PC-9 (cell line): ENCODE data around the gene CST9. TPM values are rescaled to one million over a fixed set of nuclear protein-coding genes. Genes with fewer than 3 reads are reported as not detected.

Experiments
- BruUV-seq: library from RNA; stranded (reverse); fragments of 400-500 nt; replicated peaks from 2 replicates; lab custom pipeline; 2021; lab: Mats Ljungman, UMichigan
- CTCF ChIA-PET: fragments of 300-600 bp; sonication (Branson Sonifier 250); formaldehyde crosslinking; loops from one replicate; lab custom pipeline; 2022; ENCODE audit warnings: antibody characterized with exemption; lab: Charles Lee
- POLR2A ChIA-PET: fragments of 300-600 bp; sonication (Branson Sonifier 250); formaldehyde crosslinking; loops from one replicate; lab custom pipeline; 2022; ENCODE audit warnings: antibody characterized with exemption; ENCODE audit not compliant: unreplicated experiment; lab: Charles Lee
- DNase-seq, 2 experiments: peaks; one replicate each; pipeline versions ENCODE4 v3.0.0 to v3.0.0-alpha.2; 2015 to 2022; ENCODE audit warnings: mixed read lengths in 1 of 2
- H2AFZ ChIP-seq: fragments of 200-600 bp; sonication (generic); 2 replicates; pipeline ENCODE4 v1.8.1; 2017; ENCODE audit warnings: antibody characterized with exemption
- H3F3A ChIP-seq: fragments of 200-600 bp; sonication (generic); 2 replicates; pipeline ENCODE4 v1.8.1; 2017; ENCODE audit warnings: antibody characterized with exemption, mild to moderate bottlenecking, low read depth; ENCODE audit not compliant: insufficient read depth
- H3K27ac ChIP-seq: fragments of 200-600 bp; sonication (generic); 2 replicates; pipeline ENCODE4 v1.6.1; 2016; ENCODE audit warnings: mixed run types
- H3K27me3 ChIP-seq: fragments of 200-600 bp; sonication (generic); 2 replicates; pipeline ENCODE4 v1.6.1; 2016; ENCODE audit warnings: low read depth, mixed run types; ENCODE audit not compliant: insufficient read depth
- H3K36me3 ChIP-seq: fragments of 200-600 bp; sonication (generic); 2 replicates; pipeline ENCODE4 v1.6.1; 2016; ENCODE audit warnings: low read depth, mixed run types
- H3K4me1 ChIP-seq: fragments of 200-600 bp; sonication (generic); replicated peaks from 2 replicates; pipeline ENCODE4 v1.6.1; 2016; ENCODE audit warnings: mixed run types; ENCODE audit not compliant: insufficient read depth
- H3K4me2 ChIP-seq: fragments of 200-600 bp; sonication (generic); 2 replicates; pipeline ENCODE4 v1.6.1; 2017; ENCODE audit warnings: mixed run types
- H3K4me3 ChIP-seq: fragments of 200-600 bp; sonication (generic); 2 replicates; pipeline ENCODE4 v1.6.1; 2016; ENCODE audit warnings: mixed run types
- H3K79me2 ChIP-seq: fragments of 200-600 bp; sonication (generic); 2 replicates; pipeline ENCODE4 v1.6.1; 2017; ENCODE audit warnings: low read depth, mixed run types
- H3K9me2 ChIP-seq: fragments of 200-600 bp; sonication (generic); 2 replicates; pipeline ENCODE4 v1.8.1; 2017; ENCODE audit warnings: mild to moderate bottlenecking; ENCODE audit not compliant: insufficient read depth
- H3K9me3 ChIP-seq: fragments of 200-600 bp; sonication (generic); 2 replicates; pipeline ENCODE4 v1.8.1; 2016; ENCODE audit warnings: low read depth; ENCODE audit not compliant: insufficient read depth
- H4K20me1 ChIP-seq: fragments of 200-600 bp; sonication (generic); 2 replicates; pipeline ENCODE4 v1.8.1; 2017; ENCODE audit not compliant: insufficient read depth
- EZH2 ChIP-seq: fragments of 200-600 bp; sonication (generic); IDR thresholded peaks from 2 replicates; pipeline ENCODE4 v1.8.0; 2017; ENCODE audit warnings: antibody characterized with exemption, low read depth
- intact Hi-C: fragments of 100-400 bp; cut with micrococcal nuclease; formaldehyde crosslinking; loops from one replicate; pipeline ENCODE4 v1.10.0; 2022; ENCODE audit not compliant: unreplicated experiment
- total RNA-seq: library from RNA; stranded (reverse); gene quantifications from 2 replicates; pipeline ENCODE4 v1.2.3, GENCODE V29; 2021
- TF ChIP-seq, protein P1 (sequence below): fragments of 200-600 bp; sonication (generic); conservative IDR thresholded peaks from 2 replicates; pipeline ENCODE4 v1.6.1; 2017; ENCODE audit warnings: mixed run types, antibody characterized with exemption, mild to moderate bottlenecking, moderate library complexity

Gene CST9
- total RNA-seq, 1 experiment from 2014 or later, result not detected

DNA sequence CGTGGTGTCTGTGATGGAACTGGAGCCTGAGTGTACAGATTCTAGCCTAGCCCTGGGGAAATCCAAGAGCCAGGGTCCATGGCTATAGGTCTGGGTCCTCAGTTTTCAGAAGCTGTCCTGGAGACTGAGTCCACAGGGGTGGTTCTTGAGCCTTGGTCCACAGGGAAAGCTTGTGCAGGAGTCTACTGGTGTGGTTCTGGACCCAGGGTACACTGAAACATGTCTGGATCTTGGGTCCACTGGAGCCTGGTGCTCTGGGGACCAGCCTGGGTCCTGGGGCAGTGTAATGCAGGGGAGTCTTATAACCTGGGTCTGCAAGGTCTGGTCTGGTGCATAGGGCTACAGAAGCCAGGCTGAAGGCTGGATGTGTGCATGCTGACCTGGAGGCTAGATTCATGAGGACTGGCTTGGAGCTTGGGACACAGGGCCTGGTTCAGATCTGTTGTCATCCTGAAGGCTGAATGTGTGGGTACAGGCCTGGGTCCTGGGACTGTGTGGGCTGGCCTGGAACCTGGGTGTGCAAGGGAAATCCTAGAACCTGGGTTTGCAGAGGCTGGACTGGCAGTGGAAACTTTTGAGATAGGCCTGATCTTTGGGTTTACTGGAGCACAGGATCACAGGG lies 42.9 kb downstream of the CST9 start:
- no peak overlapping the region for H2AFZ ChIP-seq
- H3K9me3 ChIP-seq, result no peaks in the 10 kb centered on the region; the same call in 1 of the 2 replicates
- no peak overlapping the region for H3K27ac ChIP-seq
- no peaks in the 10 kb centered on the region for H4K20me1 ChIP-seq
- ChIA-PET CTCF (no interaction called here), POLR2A (no interaction called here)
- H3K36me3 ChIP-seq, result no peaks in the 10 kb centered on the region
- H3K27me3 ChIP-seq, result peaks cover 13% of the 10 kb centered on the region
- no peaks in the 10 kb centered on the region for H3F3A ChIP-seq
- BruUV-seq, result no TSS peak
- no peak overlapping the region for H3K4me3 ChIP-seq
- H3K4me1 ChIP-seq, result no peaks in the 10 kb centered on the region
- H3K79me2 ChIP-seq, result no peaks in the 10 kb centered on the region
- intact Hi-C loops, result no loop called here
- H3K9me2 ChIP-seq, result no peaks in the 10 kb centered on the region
- no peak for TF ChIP-seq EZH2
- TF ChIP-seq, protein P1, sequence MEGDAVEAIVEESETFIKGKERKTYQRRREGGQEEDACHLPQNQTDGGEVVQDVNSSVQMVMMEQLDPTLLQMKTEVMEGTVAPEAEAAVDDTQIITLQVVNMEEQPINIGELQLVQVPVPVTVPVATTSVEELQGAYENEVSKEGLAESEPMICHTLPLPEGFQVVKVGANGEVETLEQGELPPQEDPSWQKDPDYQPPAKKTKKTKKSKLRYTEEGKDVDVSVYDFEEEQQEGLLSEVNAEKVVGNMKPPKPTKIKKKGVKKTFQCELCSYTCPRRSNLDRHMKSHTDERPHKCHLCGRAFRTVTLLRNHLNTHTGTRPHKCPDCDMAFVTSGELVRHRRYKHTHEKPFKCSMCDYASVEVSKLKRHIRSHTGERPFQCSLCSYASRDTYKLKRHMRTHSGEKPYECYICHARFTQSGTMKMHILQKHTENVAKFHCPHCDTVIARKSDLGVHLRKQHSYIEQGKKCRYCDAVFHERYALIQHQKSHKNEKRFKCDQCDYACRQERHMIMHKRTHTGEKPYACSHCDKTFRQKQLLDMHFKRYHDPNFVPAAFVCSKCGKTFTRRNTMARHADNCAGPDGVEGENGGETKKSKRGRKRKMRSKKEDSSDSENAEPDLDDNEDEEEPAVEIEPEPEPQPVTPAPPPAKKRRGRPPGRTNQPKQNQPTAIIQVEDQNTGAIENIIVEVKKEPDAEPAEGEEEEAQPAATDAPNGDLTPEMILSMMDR, result no peak
- DNase-seq, result no peak
- H3K4me2 ChIP-seq, result no peak overlapping the region

DNA sequence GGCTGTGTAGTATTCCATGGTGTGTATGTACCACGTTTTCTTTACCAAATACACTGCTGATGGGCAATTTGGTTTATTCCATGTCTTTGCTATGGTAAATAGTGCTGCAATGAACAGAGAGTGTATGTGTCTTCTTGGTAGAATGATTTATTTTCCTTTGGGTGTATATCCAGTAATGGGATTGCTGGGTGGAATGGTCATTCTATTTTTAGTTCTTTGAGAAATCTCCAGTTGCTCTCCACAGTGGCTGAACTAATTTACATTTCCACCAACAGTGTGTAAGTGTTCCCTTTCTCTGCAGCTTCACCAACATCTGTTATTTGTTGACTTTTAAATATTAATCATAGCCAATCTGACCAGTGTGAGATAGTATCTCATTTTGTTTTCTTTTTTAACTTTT lies 51.3 kb downstream of the CST9 start:
- Histone ChIP-seq H3K9me3 (no peaks in the 10 kb centered on the region; the same call in 1 of the 2 replicates), H3K27ac (no peak overlapping the region), H3K9me2 (no peaks in the 10 kb centered on the region), H3K4me2 (no peak overlapping the region), H3K4me3 (no peak overlapping the region), H3K27me3 (peaks cover 42% of the 10 kb centered on the region), H2AFZ (no peak overlapping the region), H3F3A (no peaks in the 10 kb centered on the region), H3K4me1 (no peaks in the 10 kb centered on the region), H3K36me3 (no peaks in the 10 kb centered on the region), H4K20me1 (no peaks in the 10 kb centered on the region), H3K79me2 (no peaks in the 10 kb centered on the region)
- TF ChIP-seq EZH2, result no peak
- TF ChIP-seq, protein P1, result no peak
- intact Hi-C loops, result no loop called here
- no TSS peak for BruUV-seq
- ChIA-PET POLR2A (no interaction called here), CTCF (no interaction called here)
- DNase-seq, result no peak

Other genes starting within 250 kb of the CST9 start
- 8.1 and 11.1 TPM in 2 replicates for gene GZF1, start 243.7 kb downstream of the CST9 start, total RNA-seq
- 13.8 and 16.5 TPM in 2 replicates for gene NAPB, start 184.4 kb downstream of the CST9 start, total RNA-seq
- not detected in 2 replicates for gene CSTL1, start 166.2 kb downstream of the CST9 start, total RNA-seq
- gene CST11, start 153.0 kb downstream of the CST9 start, total RNA-seq, result not detected in 2 replicates
- gene CST8, start 114.8 kb downstream of the CST9 start, total RNA-seq, result not detected in 2 replicates
- not detected in 2 replicates for gene CST9L, start 37.4 kb downstream of the CST9 start, total RNA-seq
- gene CST3, start 32.0 kb upstream of the CST9 start, total RNA-seq, result 262 and 355 TPM in 2 replicates
- 0.78 TPM in 1 of 2 replicates, not detected in the other for gene CST4, start 83.1 kb upstream of the CST9 start, total RNA-seq
- 0.76 TPM in 1 of 2 replicates, not detected in the other for gene CST1, start 145.0 kb upstream of the CST9 start, total RNA-seq
- gene CST2, start 220.8 kb upstream of the CST9 start, total RNA-seq, result not detected in 2 replicates